ENCODE data around the gene SLCO2B1. TPM values are rescaled to one million over a fixed set of nuclear protein-coding genes. Genes with fewer than 3 reads are reported as not detected.

The SLCO2B1 gene
- total and polyA plus RNA-seq, 4 donors, result 52.7 to 184 (median 135) TPM

GRCh38 chr11:75237050-75237449 lies 86.1 kb downstream of the SLCO2B1 start (continued):
- TF ChIP-seq REST (IDR thresholded peaks at IDR 0.05) (no peak), EGR1 (IDR thresholded peaks at IDR 0.05; ENCODE audit: low read depth in 2 of 2) (no peak), FOXA2 (IDR thresholded peaks at IDR 0.05) (no peak), JUND (IDR thresholded peaks at IDR 0.05) (no peak)

GRCh38 chr11:75238595-75239440 lies 87.9 kb downstream of the SLCO2B1 start:
- H3K36me3 ChIP-seq (ENCODE audit: control insufficient read depth in 4 of 4, insufficient read depth in 3 of 4, low read depth in 1 of 4, low read length in 3 of 4), result no peaks in the 10 kb centered on the region
- H3K4me1 ChIP-seq (ENCODE audit: control insufficient read depth in 4 of 4, insufficient read depth in 4 of 4, low read length in 3 of 4), result peaks cover 4 to 23% (median 16%) of the 10 kb centered on the region in 4 donors
- H3K4me3 ChIP-seq (ENCODE audit: low read depth in 1 of 3, low read length in 3 of 3), result no peak overlapping the region
- no peak overlapping the region for H3K9ac ChIP-seq (ENCODE audit: low read depth in 1 of 2, low read length in 2 of 2)
- 83% methylated on average over 9 of the region's 9 CpGs for WGBS
- peaks cover 0 to 11% (median 4%) of the 10 kb centered on the region in 4 donors for H3K27me3 ChIP-seq (ENCODE audit: control insufficient read depth in 4 of 4, insufficient read depth in 4 of 4, low read length in 3 of 4)
- peaks cover 0 to 5% (median 0%) of the 10 kb centered on the region in 4 donors for H3K9me3 ChIP-seq (ENCODE audit: control insufficient read depth in 4 of 4, low read length in 3 of 4)
- DNase-seq (ENCODE audit: low spot score), result no peak
- no peak overlapping the region for H3K27ac ChIP-seq (ENCODE audit: low read depth in 1 of 2, low read length in 2 of 2)
- TF ChIP-seq ATF3 (IDR thresholded peaks at IDR 0.05), result no peak

GRCh38 chr11:75239531-75240290 lies 88.8 kb downstream of the SLCO2B1 start:
- 55% methylated on average over 10 of the region's 10 CpGs for WGBS
- Histone ChIP-seq H3K9me3 (ENCODE audit: control insufficient read depth in 4 of 4, low read length in 3 of 4) (peaks cover 0 to 5% (median 0%) of the 10 kb centered on the region in 4 donors), H3K27ac (ENCODE audit: low read depth in 1 of 2, low read length in 2 of 2) (no peak overlapping the region), H3K4me3 (ENCODE audit: low read depth in 1 of 3, low read length in 3 of 3) (no peak overlapping the region), H3K4me1 (ENCODE audit: control insufficient read depth in 4 of 4, insufficient read depth in 4 of 4, low read length in 3 of 4) (peaks cover 4 to 23% (median 16%) of the 10 kb centered on the region in 4 donors), H3K27me3 (ENCODE audit: control insufficient read depth in 4 of 4, insufficient read depth in 4 of 4, low read length in 3 of 4) (peaks cover 0 to 11% (median 4%) of the 10 kb centered on the region in 4 donors), H3K36me3 (ENCODE audit: control insufficient read depth in 4 of 4, insufficient read depth in 3 of 4, low read depth in 1 of 4, low read length in 3 of 4) (no peaks in the 10 kb centered on the region), H3K9ac (ENCODE audit: low read depth in 1 of 2, low read length in 2 of 2) (no peak overlapping the region)
- no peak for DNase-seq (ENCODE audit: low spot score)
- TF ChIP-seq RAD21 (IDR thresholded peaks at IDR 0.05), result no peak
- TF ChIP-seq ZBTB33 (IDR thresholded peaks at IDR 0.05), result no peak
- TF ChIP-seq FOXA2 (IDR thresholded peaks at IDR 0.05), result no peak
- TF ChIP-seq HNF4G (IDR thresholded peaks at IDR 0.05), result no peak
- no peak for TF ChIP-seq FOXA1 (IDR thresholded peaks at IDR 0.05)
- TF ChIP-seq SP1 (IDR thresholded peaks at IDR 0.05), result no peak
- no peak for TF ChIP-seq CTCF (IDR thresholded peaks at IDR 0.05; ENCODE audit: low read depth, low read length, missing input control)
- no peak for TF ChIP-seq HNF4A (conservative IDR thresholded peaks at IDR 0.05)
- no peak for TF ChIP-seq ATF3 (IDR thresholded peaks at IDR 0.05)
- no peak for TF ChIP-seq NR2F2 (IDR thresholded peaks at IDR 0.05)
- TF ChIP-seq JUND (IDR thresholded peaks at IDR 0.05), result no peak
- TF ChIP-seq GABPA (IDR thresholded peaks at IDR 0.05 in 1 of 2, conservative IDR thresholded peaks at IDR 0.05 in 1 of 2), result no peak
- TF ChIP-seq EGR1 (IDR thresholded peaks at IDR 0.05; ENCODE audit: low read depth in 2 of 2), result no peak
- TF ChIP-seq RXRA (IDR thresholded peaks at IDR 0.05), result no peak
- TF ChIP-seq MAX (IDR thresholded peaks at IDR 0.05), result no peak
- no peak for TF ChIP-seq YY1 (IDR thresholded peaks at IDR 0.05)

All from liver (tissue), 9 donors.